ENCODE results near the gene MED12L.

The MED12L gene

GRCh38 chr3:151218136-151218535 is 132.7 kb downstream of the MED12L start:
- Histone ChIP-seq H3K4me3 (ENCODE audit: low read depth, low read length) (no peak overlapping the region), H3K27ac (ENCODE audit: extremely low read depth, low read depth, low read length) (no peak overlapping the region), H3K36me3 (ENCODE audit: control insufficient read depth in 2 of 2, insufficient read depth in 1 of 2, low read length in 2 of 2) (no peaks in the 10 kb centered on the region), H3K9me3 (ENCODE audit: control insufficient read depth, insufficient read depth, low read depth, low read length) (no peaks in the 10 kb centered on the region), H3K4me1 (ENCODE audit: control insufficient read depth, insufficient read depth, low read length) (no peaks in the 10 kb centered on the region)
- CTCF ChIA-PET, result interaction anchor here (1.4 to 1.8 kb wide), 2 partner anchors 10 to 50 kb away, joined by 5 to 8 read pairs; no protein-coding TSS in a partner anchor
- POLR2A ChIA-PET, result no interaction called here
- TF ChIP-seq RBAK (tag by site-specific recombination; IDR thresholded peaks at IDR 0.05) (no peak), ZNF624 (tag by site-specific recombination; IDR thresholded peaks at IDR 0.05) (no peak), ZNF248 (tag by site-specific recombination; IDR thresholded peaks at IDR 0.05) (no peak), ZBTB21 (tag by site-specific recombination; IDR thresholded peaks at IDR 0.05) (no peak), ZBTB1 (tag by site-specific recombination; IDR thresholded peaks at IDR 0.05) (no peak), HOXA7 (CRISPR knock-in tag; IDR thresholded peaks at IDR 0.05; ENCODE audit: borderline replicate concordance) (no peak), ZNF394 (tag by site-specific recombination; IDR thresholded peaks at IDR 0.05; ENCODE audit: borderline replicate concordance) (no peak), ZNF23 (tag by site-specific recombination; IDR thresholded peaks at IDR 0.05; ENCODE audit: borderline replicate concordance) (no peak), ZNF530 (tag by site-specific recombination; IDR thresholded peaks at IDR 0.05; ENCODE audit: low read depth) (no peak), ZNF488 (tag by site-specific recombination; IDR thresholded peaks at IDR 0.05) (no peak), ZNF654 (tag by site-specific recombination; IDR thresholded peaks at IDR 0.05; ENCODE audit: low read depth) (no peak)

DNA sequence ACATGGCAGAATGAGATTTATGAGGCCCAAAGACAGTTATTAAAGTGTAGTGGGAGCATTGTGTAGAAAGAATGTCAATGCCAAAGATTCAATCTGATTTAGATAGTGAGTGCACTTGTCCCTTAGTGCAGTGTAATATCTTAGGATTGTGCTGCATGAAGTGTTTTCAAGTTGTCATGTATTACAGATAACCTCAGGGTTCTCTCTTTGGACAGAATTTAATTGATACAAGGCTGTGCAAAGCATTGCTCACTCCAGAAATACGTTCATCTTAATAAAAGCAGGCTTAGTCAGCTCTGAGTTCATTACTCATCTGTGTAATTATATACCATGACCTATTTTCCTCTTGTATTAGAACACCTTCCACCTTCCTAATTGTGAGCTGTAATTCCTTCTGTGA is 133.6 kb downstream of the MED12L start:
- H3K4me3 ChIP-seq (ENCODE audit: low read depth, low read length), result no peak overlapping the region
- no peaks in the 10 kb centered on the region for H3K9me3 ChIP-seq (ENCODE audit: control insufficient read depth, insufficient read depth, low read depth, low read length)
- no peak overlapping the region for H3K27ac ChIP-seq (ENCODE audit: extremely low read depth, low read depth, low read length)
- no peaks in the 10 kb centered on the region for H3K4me1 ChIP-seq (ENCODE audit: control insufficient read depth, insufficient read depth, low read length)
- H3K36me3 ChIP-seq (ENCODE audit: control insufficient read depth in 2 of 2, insufficient read depth in 1 of 2, low read length in 2 of 2), result no peaks in the 10 kb centered on the region
- TF ChIP-seq ZNF366 (tag by site-specific recombination; conservative IDR thresholded peaks at IDR 0.05), result 0 out of 2 replicates have a peak, but pooled peaks have one; percentile 19
- TF ChIP-seq SP7 (tag by site-specific recombination; IDR thresholded peaks at IDR 0.05), result peak; percentile 62
- TF ChIP-seq, protein P1, sequence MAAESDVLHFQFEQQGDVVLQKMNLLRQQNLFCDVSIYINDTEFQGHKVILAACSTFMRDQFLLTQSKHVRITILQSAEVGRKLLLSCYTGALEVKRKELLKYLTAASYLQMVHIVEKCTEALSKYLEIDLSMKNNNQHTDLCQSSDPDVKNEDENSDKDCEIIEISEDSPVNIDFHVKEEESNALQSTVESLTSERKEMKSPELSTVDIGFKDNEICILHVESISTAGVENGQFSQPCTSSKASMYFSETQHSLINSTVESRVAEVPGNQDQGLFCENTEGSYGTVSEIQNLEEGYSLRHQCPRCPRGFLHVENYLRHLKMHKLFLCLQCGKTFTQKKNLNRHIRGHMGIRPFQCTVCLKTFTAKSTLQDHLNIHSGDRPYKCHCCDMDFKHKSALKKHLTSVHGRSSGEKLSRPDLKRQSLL (tag by site-specific recombination; IDR thresholded peaks at IDR 0.05), result no peak
- ChIA-PET POLR2A (no interaction called here), CTCF (no interaction called here)

DNA sequence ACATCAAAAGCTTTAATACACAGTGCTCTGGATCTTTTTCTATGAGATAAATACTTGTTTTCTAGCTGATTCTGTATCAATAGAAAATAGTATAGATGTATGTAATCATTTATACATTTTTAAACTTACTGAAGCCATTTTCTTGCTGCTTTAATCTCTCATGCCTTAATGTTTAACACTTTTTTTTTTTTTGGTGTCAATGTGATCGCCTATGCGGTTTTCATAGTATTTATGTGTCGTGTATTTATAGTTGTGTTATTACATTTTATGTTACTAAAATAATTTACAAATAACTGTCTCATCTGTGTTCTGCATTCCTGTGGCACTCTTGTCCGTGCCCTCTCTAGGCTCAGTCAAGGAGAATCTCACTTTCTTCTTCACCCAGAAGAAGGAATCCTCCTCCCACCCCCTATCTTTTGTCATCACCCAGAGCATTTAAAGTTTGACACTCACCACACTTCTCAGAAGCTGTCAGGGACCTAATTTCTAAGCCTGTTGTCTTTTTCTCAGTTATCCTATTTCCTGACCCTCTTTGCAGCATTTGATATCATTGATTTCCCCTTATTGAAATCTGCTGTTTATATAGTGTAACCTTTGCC is 138.9 kb downstream of the MED12L start:
- H3K27ac ChIP-seq (ENCODE audit: extremely low read depth, low read depth, low read length), result no peak overlapping the region
- ChIA-PET CTCF (interaction anchor here (0.6 kb wide), 1 partner anchor 645 kb away, joined by 3 read pairs; no protein-coding TSS in a partner anchor), POLR2A (no interaction called here)
- no peaks in the 10 kb centered on the region for H3K9me3 ChIP-seq (ENCODE audit: control insufficient read depth, insufficient read depth, low read depth, low read length)
- no peaks in the 10 kb centered on the region for H3K4me1 ChIP-seq (ENCODE audit: control insufficient read depth, insufficient read depth, low read length)
- no peak overlapping the region for H3K4me3 ChIP-seq (ENCODE audit: low read depth, low read length)
- H3K36me3 ChIP-seq (ENCODE audit: control insufficient read depth in 2 of 2, insufficient read depth in 1 of 2, low read length in 2 of 2), result no peaks in the 10 kb centered on the region
- no peak for TF ChIP-seq ZNF544 (tag by site-specific recombination; IDR thresholded peaks at IDR 0.05)
- TF ChIP-seq, protein P2, sequence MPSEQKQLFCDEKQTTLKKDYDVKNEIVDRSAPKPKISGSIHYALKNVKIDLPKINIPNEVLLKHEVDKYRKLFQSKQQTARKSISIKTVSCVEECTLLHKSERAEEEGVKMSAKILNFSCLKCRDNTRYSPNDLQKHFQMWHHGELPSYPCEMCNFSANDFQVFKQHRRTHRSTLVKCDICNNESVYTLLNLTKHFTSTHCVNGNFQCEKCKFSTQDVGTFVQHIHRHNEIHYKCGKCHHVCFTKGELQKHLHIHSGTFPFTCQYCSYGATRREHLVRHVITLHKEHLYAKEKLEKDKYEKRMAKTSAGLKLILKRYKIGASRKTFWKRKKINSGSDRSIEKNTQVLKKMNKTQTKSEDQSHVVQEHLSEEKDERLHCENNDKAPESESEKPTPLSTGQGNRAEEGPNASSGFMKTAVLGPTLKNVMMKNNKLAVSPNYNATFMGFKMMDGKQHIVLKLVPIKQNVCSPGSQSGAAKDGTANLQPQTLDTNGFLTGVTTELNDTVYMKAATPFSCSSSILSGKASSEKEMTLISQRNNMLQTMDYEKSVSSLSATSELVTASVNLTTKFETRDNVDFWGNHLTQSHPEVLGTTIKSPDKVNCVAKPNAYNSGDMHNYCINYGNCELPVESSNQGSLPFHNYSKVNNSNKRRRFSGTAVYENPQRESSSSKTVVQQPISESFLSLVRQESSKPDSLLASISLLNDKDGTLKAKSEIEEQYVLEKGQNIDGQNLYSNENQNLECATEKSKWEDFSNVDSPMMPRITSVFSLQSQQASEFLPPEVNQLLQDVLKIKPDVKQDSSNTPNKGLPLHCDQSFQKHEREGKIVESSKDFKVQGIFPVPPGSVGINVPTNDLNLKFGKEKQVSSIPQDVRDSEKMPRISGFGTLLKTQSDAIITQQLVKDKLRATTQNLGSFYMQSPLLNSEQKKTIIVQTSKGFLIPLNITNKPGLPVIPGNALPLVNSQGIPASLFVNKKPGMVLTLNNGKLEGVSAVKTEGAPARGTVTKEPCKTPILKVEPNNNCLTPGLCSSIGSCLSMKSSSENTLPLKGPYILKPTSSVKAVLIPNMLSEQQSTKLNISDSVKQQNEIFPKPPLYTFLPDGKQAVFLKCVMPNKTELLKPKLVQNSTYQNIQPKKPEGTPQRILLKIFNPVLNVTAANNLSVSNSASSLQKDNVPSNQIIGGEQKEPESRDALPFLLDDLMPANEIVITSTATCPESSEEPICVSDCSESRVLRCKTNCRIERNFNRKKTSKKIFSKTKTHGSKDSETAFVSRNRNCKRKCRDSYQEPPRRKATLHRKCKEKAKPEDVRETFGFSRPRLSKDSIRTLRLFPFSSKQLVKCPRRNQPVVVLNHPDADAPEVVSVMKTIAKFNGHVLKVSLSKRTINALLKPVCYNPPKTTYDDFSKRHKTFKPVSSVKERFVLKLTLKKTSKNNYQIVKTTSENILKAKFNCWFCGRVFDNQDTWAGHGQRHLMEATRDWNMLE (tag by site-specific recombination; conservative IDR thresholded peaks at IDR 0.05; ENCODE audit: low read depth), result no peak
- TF ChIP-seq ZNF701 (tag by site-specific recombination; IDR thresholded peaks at IDR 0.05), result no peak
- TF ChIP-seq, protein P3, sequence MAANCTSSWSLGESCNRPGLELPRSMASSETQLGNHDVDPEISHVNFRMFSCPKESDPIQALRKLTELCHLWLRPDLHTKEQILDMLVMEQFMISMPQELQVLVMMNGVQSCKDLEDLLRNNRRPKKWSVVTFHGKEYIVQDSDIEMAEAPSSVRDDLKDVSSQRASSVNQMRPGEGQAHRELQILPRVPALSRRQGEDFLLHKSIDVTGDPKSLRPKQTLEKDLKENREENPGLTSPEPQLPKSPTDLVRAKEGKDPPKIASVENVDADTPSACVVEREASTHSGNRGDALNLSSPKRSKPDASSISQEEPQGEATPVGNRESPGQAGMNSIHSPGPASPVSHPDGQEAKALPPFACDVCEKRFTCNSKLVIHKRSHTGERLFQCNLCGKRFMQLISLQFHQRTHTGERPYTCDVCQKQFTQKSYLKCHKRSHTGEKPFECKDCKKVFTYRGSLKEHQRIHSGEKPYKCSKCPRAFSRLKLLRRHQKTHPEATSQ (tag by site-specific recombination; IDR thresholded peaks at IDR 0.05), result no peak
- no peak for TF ChIP-seq ZNF76 (tag by site-specific recombination; IDR thresholded peaks at IDR 0.05; ENCODE audit: borderline replicate concordance, low read depth)
- TF ChIP-seq ZNF133 (tag by site-specific recombination; IDR thresholded peaks at IDR 0.05), result no peak

All from HEK293 (cell line).